Measurements from ENCODE around the gene STARD3. TPM values are rescaled to one million over a fixed set of nuclear protein-coding genes. Genes with fewer than 3 reads are reported as not detected.

STARD3 gene
- total RNA-seq, 2 experiments from 2014 or later: 56.1 to 56.8 TPM

DNA sequence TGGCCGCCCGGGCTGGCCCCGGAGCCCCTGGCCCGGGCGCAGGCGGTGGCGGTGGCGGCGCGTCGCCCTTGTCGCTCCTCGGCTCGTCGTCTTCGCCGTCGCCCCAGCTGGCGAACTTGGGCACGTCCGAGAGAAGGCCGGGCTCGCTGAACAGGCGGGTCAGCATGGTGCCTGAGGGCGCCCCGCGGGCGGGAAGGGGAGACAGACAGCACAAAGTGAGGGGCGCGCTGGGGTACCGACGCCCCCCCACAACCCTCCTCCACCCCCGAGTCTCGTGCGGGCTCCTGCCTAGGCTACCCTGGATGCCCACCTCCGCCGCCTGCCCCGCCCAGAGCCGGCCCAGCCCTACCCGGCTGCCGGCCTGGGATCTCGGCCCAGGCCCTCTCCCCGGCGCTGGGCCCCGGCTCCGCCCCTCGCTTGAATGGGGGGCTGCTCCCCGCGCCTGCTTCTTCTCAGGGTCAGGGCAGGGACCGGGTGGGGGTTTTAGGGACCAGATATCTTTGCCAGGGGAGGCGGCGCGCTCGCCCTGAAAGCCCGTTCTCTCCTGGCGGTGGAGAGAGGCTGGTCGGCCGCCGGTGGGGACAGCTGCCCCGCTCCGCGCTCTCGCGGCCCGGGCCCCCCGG is 30.4 kb upstream of the STARD3 start:
- H3K4me1 Mint-ChIP-seq (ENCODE audit: low read depth): peaks cover 19% of the 10 kb centered on the region
- no peaks in the 10 kb centered on the region for H3K36me3 Mint-ChIP-seq (ENCODE audit: low read depth)
- no peak for DNase-seq
- no peak overlapping the region for H3K4me3 Mint-ChIP-seq
- intact Hi-C loops (cut with micrococcal nuclease): no loop called here
- H3K9me3 Mint-ChIP-seq: no peaks in the 10 kb centered on the region
- CTCF ChIA-PET: interaction anchor here (0.6 kb wide), 1 partner anchor 58 kb away, joined by 3 read pairs; no protein-coding TSS in a partner anchor
- no peak overlapping the region for H3K27ac Mint-ChIP-seq
- peaks cover 61% of the 10 kb centered on the region for H3K27me3 Mint-ChIP-seq (ENCODE audit: low read depth)

DNA sequence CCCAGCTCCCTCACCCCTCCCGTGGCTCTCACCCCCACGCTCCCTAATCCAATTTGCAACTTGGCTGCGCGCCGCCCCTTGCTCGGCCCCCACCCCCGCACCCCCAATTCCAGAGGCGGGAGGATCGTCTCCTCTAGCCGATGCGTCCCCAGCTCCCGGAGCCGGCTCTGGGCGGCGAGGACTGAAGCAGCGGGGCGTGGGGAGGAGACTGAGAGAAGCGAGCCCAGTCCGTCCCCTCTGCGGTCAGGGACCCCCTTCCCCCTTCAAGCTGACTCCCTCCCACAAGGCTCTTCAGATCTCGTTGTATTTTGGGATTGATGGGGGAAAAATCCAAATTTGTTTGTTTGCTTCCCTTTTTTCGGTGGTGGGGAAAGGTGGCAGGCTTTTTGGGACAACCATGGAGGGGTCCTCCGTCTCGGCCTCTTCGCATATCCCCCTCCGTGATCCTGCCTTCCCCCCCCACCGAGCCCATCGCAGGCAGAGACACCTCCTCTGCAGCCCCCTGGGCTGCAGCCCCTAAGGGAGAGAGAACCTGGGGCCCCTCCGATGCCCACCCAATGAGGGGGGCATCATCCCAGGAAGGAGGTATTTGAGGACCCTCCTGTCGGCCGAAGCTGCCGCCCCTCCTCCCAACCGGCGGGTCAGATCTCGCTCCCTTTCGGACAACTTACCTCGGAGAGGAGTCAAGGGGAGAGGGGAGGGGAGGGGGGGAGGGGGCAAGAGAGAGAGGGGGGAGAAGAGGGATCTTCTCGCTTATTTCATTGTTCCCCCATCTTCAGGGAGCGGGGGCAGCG is 29.7 kb upstream of the STARD3 start:
- Mint-ChIP-seq H3K4me3 (no peak overlapping the region), H3K9me3 (no peaks in the 10 kb centered on the region), H3K27ac (no peak overlapping the region), H3K36me3 (ENCODE audit: low read depth) (no peaks in the 10 kb centered on the region), H3K4me1 (ENCODE audit: low read depth) (peaks cover 19% of the 10 kb centered on the region), H3K27me3 (ENCODE audit: low read depth) (peaks cover 54% of the 10 kb centered on the region)
- CTCF ChIA-PET: no interaction called here
- no peak for DNase-seq
- intact Hi-C loops (cut with micrococcal nuclease): no loop called here

DNA sequence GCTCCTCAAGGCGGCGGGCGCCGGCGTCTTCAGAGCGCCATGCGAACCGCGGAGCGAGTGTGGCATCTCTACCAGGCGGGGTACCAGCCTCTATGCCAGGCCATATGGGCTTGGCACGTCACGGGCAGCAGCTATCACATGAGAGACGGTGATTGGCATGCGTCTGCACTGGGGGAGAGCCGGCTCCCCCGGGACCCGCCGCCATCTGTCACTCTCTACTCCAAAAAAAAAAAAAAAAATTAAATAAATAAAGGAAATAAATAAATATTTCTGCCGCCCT is 29.2 kb upstream of the STARD3 start, which contains the start of gene NEUROD2:
Gene NEUROD2 (minus strand): TSS at position 70 of the 280 bp plus-strand sequence. CDS start 1,321 bp downstream, outside the sequence.
- Mint-ChIP-seq H3K36me3 (ENCODE audit: low read depth) (no peaks in the 10 kb centered on the region), H3K4me1 (ENCODE audit: low read depth) (peaks cover 19% of the 10 kb centered on the region), H3K27me3 (ENCODE audit: low read depth) (peaks cover 49% of the 10 kb centered on the region), H3K27ac (no peak within 1 kb of the TSS), H3K4me3 (no peak within 1 kb of the TSS), H3K9me3 (no peaks in the 10 kb centered on the region)
- CTCF ChIA-PET: no interaction called here
- no peak for DNase-seq
- intact Hi-C loops (cut with micrococcal nuclease): no loop called here

DNA sequence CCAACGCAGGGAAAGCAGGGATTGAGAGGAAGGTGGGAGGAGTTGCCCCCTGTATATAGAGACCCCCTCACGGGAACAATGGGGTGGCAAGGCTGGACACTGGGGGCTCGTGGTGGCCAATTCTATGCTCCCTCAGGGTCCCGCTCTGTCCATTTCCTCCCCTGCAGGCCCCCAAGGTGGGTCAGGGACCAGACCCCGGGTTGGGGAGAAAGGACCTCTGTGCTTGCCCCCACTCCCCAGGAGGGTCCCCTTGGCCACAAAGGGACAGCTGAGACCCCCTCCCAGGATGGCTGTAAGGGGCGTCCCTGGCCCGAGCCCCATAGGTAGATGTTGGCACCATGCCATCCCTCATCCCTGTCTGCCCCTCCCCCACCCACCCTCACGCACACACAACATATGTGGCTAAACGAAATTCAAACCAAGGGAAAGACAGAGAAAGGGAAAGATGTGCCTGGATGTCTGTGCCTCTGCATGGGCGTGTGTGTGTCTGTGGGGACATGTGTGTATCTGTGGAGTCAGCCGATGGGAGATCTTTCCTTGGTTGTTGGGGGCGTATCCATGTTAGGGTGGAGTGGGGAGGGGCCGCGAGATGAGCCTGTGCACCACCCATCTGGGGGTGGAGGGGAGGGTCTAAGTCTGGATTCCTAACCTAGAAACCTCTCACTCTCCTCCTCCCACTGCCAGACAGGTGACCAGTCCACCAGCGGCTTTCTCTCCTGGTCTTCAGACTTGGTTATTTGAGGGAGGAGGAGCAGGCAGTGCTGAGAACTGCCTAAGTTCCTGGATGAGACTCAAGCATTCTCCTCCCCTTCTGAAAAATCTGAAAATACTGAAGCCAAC is 28.6 kb upstream of the STARD3 start:
- H3K36me3 Mint-ChIP-seq (ENCODE audit: low read depth): no peaks in the 10 kb centered on the region
- no peaks in the 10 kb centered on the region for H3K9me3 Mint-ChIP-seq
- CTCF ChIA-PET: no interaction called here
- intact Hi-C loops (cut with micrococcal nuclease): no loop called here
- peaks cover 43% of the 10 kb centered on the region for H3K27me3 Mint-ChIP-seq (ENCODE audit: low read depth)
- no peak overlapping the region for H3K4me3 Mint-ChIP-seq
- DNase-seq: no peak
- H3K4me1 Mint-ChIP-seq (ENCODE audit: low read depth): peaks cover 19% of the 10 kb centered on the region
- no peak overlapping the region for H3K27ac Mint-ChIP-seq

DNA sequence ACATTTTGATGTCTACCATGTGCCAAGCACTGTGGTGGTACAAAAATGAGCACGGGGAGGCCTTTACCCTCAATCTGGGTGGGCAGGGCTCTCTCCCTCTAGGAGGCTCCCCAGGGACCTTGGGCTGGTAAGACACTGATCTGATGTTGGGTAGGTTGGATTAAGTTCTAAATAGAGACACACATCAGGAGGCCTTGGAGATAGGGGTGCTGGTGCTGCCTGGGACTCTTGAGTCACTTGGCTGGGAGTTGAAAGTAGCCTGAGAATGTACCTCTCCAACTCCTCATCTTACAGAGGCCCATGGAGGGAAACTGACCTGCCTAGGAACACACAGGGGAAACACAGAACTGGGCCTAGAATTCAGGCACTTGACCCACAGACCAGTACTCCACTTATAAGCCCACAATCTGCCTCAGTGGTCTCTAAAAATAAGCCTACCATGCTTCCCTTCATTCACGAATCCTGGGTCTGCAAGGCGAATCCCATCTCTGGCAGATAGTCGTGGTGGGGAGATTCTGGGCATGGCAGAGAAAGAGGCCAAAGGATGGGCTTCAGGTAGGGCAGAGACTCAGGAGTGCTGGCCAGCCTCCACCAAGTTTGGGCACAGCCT is 27.4 kb upstream of the STARD3 start:
- H3K27me3 Mint-ChIP-seq (ENCODE audit: low read depth): peaks cover 33% of the 10 kb centered on the region
- CTCF ChIA-PET: no interaction called here
- H3K36me3 Mint-ChIP-seq (ENCODE audit: low read depth): no peaks in the 10 kb centered on the region
- no peaks in the 10 kb centered on the region for H3K9me3 Mint-ChIP-seq
- no peak overlapping the region for H3K27ac Mint-ChIP-seq
- no peak for DNase-seq
- peaks cover 14% of the 10 kb centered on the region for H3K4me1 Mint-ChIP-seq (ENCODE audit: low read depth)
- intact Hi-C loops (cut with micrococcal nuclease): no loop called here
- H3K4me3 Mint-ChIP-seq: no peak overlapping the region

DNA sequence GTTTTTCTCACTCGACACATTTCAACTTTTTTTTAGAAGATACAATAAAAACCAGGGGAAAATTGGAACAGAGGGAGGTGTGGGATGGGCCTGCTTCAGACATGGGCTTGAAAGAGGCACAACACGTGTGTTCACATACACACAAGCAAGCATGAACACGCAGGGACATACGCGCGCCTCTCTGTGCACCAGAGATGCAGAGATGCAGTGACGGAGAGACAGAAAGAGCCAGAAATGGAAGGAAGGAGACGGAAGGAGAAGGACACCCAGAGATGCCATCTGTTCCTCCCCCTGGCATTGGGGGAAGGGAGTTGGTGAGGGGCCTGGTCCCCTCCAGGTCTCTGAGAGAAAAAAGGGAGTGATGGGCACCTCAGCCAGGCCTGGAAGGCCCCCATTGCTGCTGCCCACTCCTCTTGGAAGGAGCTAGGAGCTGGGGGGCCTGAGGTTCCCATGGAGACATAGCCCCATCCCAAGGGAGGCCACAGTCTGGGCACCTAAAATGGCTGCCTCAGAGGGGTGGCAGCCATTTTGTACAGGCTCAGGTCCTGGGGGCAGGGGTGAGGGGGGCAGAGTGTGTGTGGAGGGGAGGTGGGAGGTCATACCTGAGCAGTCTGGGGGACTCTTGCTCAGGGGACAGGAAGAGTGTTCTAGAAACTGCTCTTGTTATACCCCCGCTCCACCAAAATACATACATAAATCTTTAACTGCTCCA is 25.4 kb upstream of the STARD3 start:
- CTCF ChIA-PET: interaction anchor here (3.2 kb wide), 1 partner anchor 10 kb away, joined by 10 read pairs; no protein-coding TSS in a partner anchor
- DNase-seq: no peak
- Mint-ChIP-seq H3K4me3 (no peak overlapping the region), H3K36me3 (ENCODE audit: low read depth) (no peaks in the 10 kb centered on the region), H3K9me3 (no peaks in the 10 kb centered on the region), H3K27ac (no peak overlapping the region), H3K27me3 (ENCODE audit: low read depth) (peaks cover 25% of the 10 kb centered on the region), H3K4me1 (ENCODE audit: low read depth) (peaks cover 2% of the 10 kb centered on the region)
- intact Hi-C loops (cut with micrococcal nuclease): no loop called here

DNA sequence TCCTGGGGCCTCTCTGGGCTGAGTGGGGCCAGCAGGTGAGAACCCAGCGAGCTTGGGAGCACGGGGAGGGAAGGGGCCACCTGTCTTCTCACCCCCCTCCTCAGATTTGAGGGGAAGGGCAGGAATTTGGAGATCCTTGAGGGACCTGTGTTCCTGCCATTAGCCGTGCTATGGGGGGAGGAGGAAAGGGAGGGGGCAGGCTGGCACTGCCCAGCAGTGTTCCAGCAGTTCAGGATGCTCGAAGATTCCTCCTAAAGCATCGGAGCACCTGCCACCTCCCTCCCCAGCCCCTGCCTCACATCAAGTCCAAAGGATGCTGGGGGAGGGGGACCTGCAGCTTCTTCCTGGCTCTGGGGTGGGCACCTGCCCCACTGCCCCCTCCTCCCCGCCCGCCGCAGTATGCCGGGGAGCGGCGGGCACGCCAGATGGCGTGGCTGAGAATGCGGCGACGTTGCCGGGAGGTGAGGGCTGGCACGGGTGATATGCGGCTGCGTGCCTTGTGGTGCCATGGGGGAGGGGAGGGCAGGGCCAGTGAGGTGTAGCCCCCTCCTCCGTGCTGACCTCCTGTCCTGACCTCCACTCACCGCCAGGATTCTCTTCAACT is 24.6 kb upstream of the STARD3 start:
- H3K27ac Mint-ChIP-seq: no peak overlapping the region
- peaks cover 22% of the 10 kb centered on the region for H3K27me3 Mint-ChIP-seq (ENCODE audit: low read depth)
- CTCF ChIA-PET: interaction anchor here (0.6 to 3.2 kb wide), 3 partner anchors 9 to 23 kb away, joined by 3 to 10 read pairs (median 4); no protein-coding TSS in a partner anchor
- intact Hi-C loops (cut with micrococcal nuclease): no loop called here
- no peak for DNase-seq
- H3K9me3 Mint-ChIP-seq: no peaks in the 10 kb centered on the region
- no peaks in the 10 kb centered on the region for H3K36me3 Mint-ChIP-seq (ENCODE audit: low read depth)
- no peak overlapping the region for H3K4me3 Mint-ChIP-seq
- no peaks in the 10 kb centered on the region for H3K4me1 Mint-ChIP-seq (ENCODE audit: low read depth)

DNA sequence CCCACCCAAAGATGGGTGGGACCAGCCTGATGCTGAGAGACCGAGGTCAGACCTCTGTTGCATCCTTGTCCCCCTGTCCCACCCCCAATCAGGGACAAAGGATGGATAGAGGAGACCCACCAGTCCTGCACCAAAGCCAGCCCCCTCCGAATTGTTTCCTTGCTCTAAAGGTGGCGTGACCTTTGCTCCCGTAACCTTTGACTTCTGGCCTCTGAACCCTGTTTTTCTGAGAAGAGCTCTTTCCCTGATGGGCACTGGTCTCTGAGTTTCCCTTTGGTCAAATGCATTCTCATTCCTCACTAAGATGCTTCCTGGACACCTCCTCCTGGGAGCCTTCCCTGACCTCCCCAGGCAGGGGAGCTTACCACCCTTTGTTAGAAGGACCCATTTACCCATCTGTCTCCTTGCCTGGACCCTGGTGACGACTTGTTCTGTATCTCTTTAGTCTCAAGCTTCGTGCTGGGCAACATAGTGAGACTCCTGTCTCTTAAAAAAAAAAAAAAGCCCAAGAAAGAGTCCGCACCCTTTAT is 23.9 kb upstream of the STARD3 start:
- peaks cover 18% of the 10 kb centered on the region for H3K27me3 Mint-ChIP-seq (ENCODE audit: low read depth)
- H3K36me3 Mint-ChIP-seq (ENCODE audit: low read depth): no peaks in the 10 kb centered on the region
- no peak for DNase-seq
- intact Hi-C loops (cut with micrococcal nuclease): no loop called here
- H3K9me3 Mint-ChIP-seq: no peaks in the 10 kb centered on the region
- no peak overlapping the region for H3K27ac Mint-ChIP-seq
- CTCF ChIA-PET: interaction anchor here (0.6 to 3.2 kb wide), 3 partner anchors 9 to 24 kb away, joined by 3 to 10 read pairs (median 4); no protein-coding TSS in a partner anchor
- no peak overlapping the region for H3K4me3 Mint-ChIP-seq
- H3K4me1 Mint-ChIP-seq (ENCODE audit: low read depth): no peaks in the 10 kb centered on the region

DNA sequence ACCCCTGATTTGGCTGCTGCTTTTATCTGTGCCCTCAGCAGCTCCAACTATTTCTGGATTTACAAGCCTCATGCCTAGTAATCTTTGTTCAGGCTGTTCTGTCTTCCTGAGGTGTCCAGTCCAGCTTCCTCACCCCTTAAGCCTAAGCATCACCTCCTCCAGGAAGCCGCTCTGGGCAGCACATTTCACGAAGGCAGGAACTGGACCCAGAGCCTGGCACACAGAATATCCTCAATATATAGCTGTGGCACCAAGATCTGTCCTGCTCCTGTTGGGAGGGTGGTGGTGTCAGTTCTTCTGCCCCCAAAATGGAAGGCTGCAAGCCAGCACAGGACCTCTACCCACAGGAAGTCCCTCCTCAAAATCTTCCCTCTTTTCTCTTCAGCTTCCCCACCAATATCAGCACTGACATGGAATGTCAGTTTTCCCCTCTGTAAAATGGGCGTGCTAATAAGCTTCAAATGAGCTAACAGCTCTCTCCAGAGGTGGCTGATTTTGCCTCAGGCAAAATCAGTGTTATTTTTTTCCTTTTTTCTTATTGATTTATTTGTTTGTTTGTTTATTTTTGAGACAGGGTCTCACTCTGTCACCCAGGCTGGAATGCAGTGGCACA is 22.3 kb upstream of the STARD3 start:
- Mint-ChIP-seq H3K4me1 (ENCODE audit: low read depth) (no peaks in the 10 kb centered on the region), H3K36me3 (ENCODE audit: low read depth) (no peaks in the 10 kb centered on the region), H3K4me3 (no peak overlapping the region), H3K27me3 (ENCODE audit: low read depth) (peaks cover 6% of the 10 kb centered on the region), H3K27ac (no peak overlapping the region), H3K9me3 (no peaks in the 10 kb centered on the region)
- no peak for DNase-seq
- CTCF ChIA-PET: interaction anchor here (0.6 to 1.2 kb wide), 2 partner anchors 41 to 211 kb away, joined by 3 read pairs; no protein-coding TSS in a partner anchor
- intact Hi-C loops (cut with micrococcal nuclease): no loop called here

DNA sequence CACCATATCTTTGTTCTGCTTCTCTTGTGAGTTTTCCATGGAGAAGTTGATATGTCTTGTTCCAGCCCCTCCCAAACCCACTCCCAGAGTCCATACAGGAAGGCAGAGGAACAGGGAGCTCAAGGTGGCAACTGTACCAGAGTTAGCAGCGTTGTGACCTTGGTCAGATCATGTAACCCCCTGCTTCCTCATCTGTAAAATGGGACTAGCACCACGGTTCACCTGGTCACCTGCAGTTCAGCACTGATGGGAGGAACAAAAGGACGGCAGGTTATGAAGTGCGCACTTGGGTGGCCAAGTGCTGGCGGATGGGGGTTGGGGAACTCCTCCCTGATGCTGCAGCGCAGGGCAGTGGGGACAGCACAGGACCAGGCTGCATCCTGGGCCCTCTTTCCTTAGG is 21.5 kb upstream of the STARD3 start:
- Mint-ChIP-seq H3K36me3 (ENCODE audit: low read depth) (no peaks in the 10 kb centered on the region), H3K27me3 (ENCODE audit: low read depth) (peaks cover 6% of the 10 kb centered on the region), H3K9me3 (no peaks in the 10 kb centered on the region), H3K4me3 (no peak overlapping the region), H3K27ac (no peak overlapping the region), H3K4me1 (ENCODE audit: low read depth) (no peaks in the 10 kb centered on the region)
- CTCF ChIA-PET: interaction anchor here (0.6 to 1.2 kb wide), 2 partner anchors 40 to 211 kb away, joined by 3 read pairs; no protein-coding TSS in a partner anchor
- intact Hi-C loops (cut with micrococcal nuclease): no loop called here
- DNase-seq: no peak

DNA sequence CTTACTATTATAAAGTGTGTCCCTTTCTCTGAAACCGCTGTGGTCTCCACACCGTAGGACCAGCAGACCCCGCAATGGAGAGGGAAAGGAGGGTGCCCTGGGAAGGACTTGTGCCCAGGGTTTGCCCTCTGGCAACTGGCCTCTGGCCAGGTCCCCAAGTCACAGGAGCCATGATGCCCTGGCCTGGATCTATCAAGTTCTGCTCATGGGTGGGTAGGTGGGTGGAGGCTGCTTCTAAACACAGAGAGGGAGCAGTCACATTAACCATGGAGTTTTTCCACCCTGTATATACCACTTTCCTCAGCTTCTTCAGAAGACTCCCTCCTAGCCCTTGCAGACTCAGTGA is 19.9 kb upstream of the STARD3 start:
- Mint-ChIP-seq H3K9me3 (no peaks in the 10 kb centered on the region), H3K36me3 (ENCODE audit: low read depth) (no peaks in the 10 kb centered on the region), H3K27ac (no peak overlapping the region), H3K4me1 (ENCODE audit: low read depth) (peaks cover 4% of the 10 kb centered on the region), H3K4me3 (peak overlapping the region; percentile 66), H3K27me3 (ENCODE audit: low read depth) (peaks cover 3% of the 10 kb centered on the region)
- intact Hi-C loops (cut with micrococcal nuclease): no loop called here
- DNase-seq: no peak
- CTCF ChIA-PET: no interaction called here

Data from activated naive CD4-positive, alpha-beta T cell treated with anti-CD3 and anti-CD28 coated beads for 36 hours (primary cell).